HepG2 (cell line): ENCODE measurements around the gene VNN1. TPM values are rescaled to one million over a fixed set of nuclear protein-coding genes. Genes with fewer than 3 reads are reported as not detected.

ENCODE experiments used
- ATAC-seq: fragments of 200-7000 bp; cut with Tn5 transposase; 3 replicates; pipeline ENCODE4 v1.9.1; 2020; ENCODE audit warnings: mild to moderate bottlenecking, moderate library complexity
- BruUV-seq: library from RNA; stranded (reverse); fragments of 400-500 nt; replicated peaks from 2 replicates; lab custom pipeline; 2021; lab: Mats Ljungman, UMichigan
- CTCF ChIA-PET: fragments of 300-600 bp; formaldehyde crosslinking; extraction: SDS; loops from one replicate; lab custom pipeline; 2021; ENCODE audit warnings: low total read pairs, inconsistent platforms, low intra/inter-chr PET ratio; lab: Yijun Ruan, JAX
- POLR2A ChIA-PET: fragments of 350-600 bp; sonication (Branson Sonifier 250); formaldehyde crosslinking; loops from one replicate; lab custom pipeline; 2020; ENCODE audit warnings: antibody characterized with exemption, inconsistent platforms; lab: Yijun Ruan, JAX
- DNase-seq: peaks from one replicate; pipeline ENCODE4 v3.0.0-alpha.2; 2015; ENCODE audit warnings: low spot score
- FAIRE-seq: peaks from 3 replicates; lab custom pipeline; 2011; peaks lifted over from hg19 to GRCh38; lab: Jason Lieb, UNC
- H2AFZ ChIP-seq: one replicate; pipeline ENCODE4 v1.6.1; 2011; ENCODE audit warnings: low read length, inconsistent platforms
- H3K27ac ChIP-seq: fragments of 300-600 bp; 3 replicates; pipeline ENCODE4 v1.8.0; 2011; ENCODE audit warnings: mixed run types, mild to moderate bottlenecking, mixed read lengths, low read length, inconsistent platforms; ENCODE audit not compliant: insufficient read depth; ENCODE audit errors: extremely low read length
- H3K27me3 ChIP-seq, 2 experiments: fragments of 200-600 bp in 1 of 2; 2 replicates in 1 of 2; 3 replicates in 1 of 2; pipeline versions ENCODE4 v1.6.0 to v1.8.0; 2011; ENCODE audit warnings: low read length in 2 of 2, mild to moderate bottlenecking in 2 of 2, moderate library complexity in 2 of 2, inconsistent platforms in 1 of 2; ENCODE audit not compliant: insufficient read depth in 2 of 2, control insufficient read depth in 1 of 2
- H3K36me3 ChIP-seq, 2 experiments: fragments of 200-600 bp in 1 of 2; replicated peaks in 1 of 2; 2 replicates in 1 of 2; 3 replicates in 1 of 2; pipeline versions ENCODE4 v1.5.1 to v1.8.0; 2011; ENCODE audit warnings: low read length in 2 of 2, inconsistent platforms in 1 of 2; ENCODE audit not compliant: insufficient read depth in 2 of 2, control insufficient read depth in 1 of 2
- H3K4me1 ChIP-seq: 2 replicates; pipeline ENCODE4 v1.5.1; 2012; ENCODE audit warnings: low read length, inconsistent platforms; ENCODE audit not compliant: insufficient read depth
- H3K4me2 ChIP-seq: 2 replicates; pipeline ENCODE4 v1.6.0; 2011; ENCODE audit warnings: low read depth, low read length, inconsistent platforms
- H3K4me3 ChIP-seq, 3 experiments: fragments of 200-600 bp in 1 of 3; sonication (generic), shearing (Covaris generic) in 1 of 3; replicated peaks in 1 of 3; 2 replicates each; pipeline ENCODE4 v1.5.1; 2011 to 2016; ENCODE audit warnings: low read length in 3 of 3, inconsistent platforms in 2 of 3, low read depth in 2 of 3, mild to moderate bottlenecking in 2 of 3, control low read depth in 1 of 3, mixed read lengths in 1 of 3; ENCODE audit not compliant: insufficient read depth in 1 of 3
- H3K79me2 ChIP-seq: one replicate; pipeline ENCODE4 v1.6.1; 2011; ENCODE audit warnings: low read length, inconsistent platforms; ENCODE audit not compliant: insufficient read depth
- H3K9ac ChIP-seq: 2 replicates; pipeline ENCODE4 v1.6.0; 2011; ENCODE audit warnings: mild to moderate bottlenecking, low read depth, low read length, inconsistent platforms; ENCODE audit not compliant: insufficient read depth
- H3K9me3 ChIP-seq: 2 replicates; pipeline ENCODE4 v1.5.1; 2012; ENCODE audit warnings: mild to moderate bottlenecking, low read length
- H4K20me1 ChIP-seq: 2 replicates; pipeline ENCODE4 v1.6.0; 2011; ENCODE audit warnings: inconsistent platforms, mild to moderate bottlenecking, low read length, moderate library complexity; ENCODE audit not compliant: insufficient read depth
- ATF7 ChIP-seq, 2 experiments: fragments of 450-650 bp in 1 of 2; sonication (generic) in 1 of 2; formaldehyde crosslinking in 1 of 2; IDR thresholded peaks; 2 replicates each; pipeline versions ENCODE4 v1.4.0 to v1.6.1; 2016 to 2020; ENCODE audit warnings: antibody characterized with exemption in 1 of 2, mild to moderate bottlenecking in 1 of 2, missing genetic modification reagents in 1 of 2
- ELF1 ChIP-seq: sonication (generic); formaldehyde crosslinking; IDR thresholded peaks from 2 replicates; pipeline ENCODE4 v1.4.0; 2020; ENCODE audit warnings: missing genetic modification reagents
- HNRNPL ChIP-seq: fragments of 200-400 bp; formaldehyde crosslinking; IDR thresholded peaks from 2 replicates; pipeline ENCODE4 v1.6.1; 2017; ENCODE audit warnings: mild to moderate bottlenecking, low read depth, low read length
- KLF16 ChIP-seq, 2 experiments: sonication (generic) in 1 of 2; formaldehyde crosslinking in 1 of 2; IDR thresholded peaks; 2 replicates each; pipeline versions ENCODE4 v1.6.1 to v1.8.0; 2016 to 2023; ENCODE audit warnings: missing genetic modification reagents in 2 of 2, missing compliant biosample characterization in 1 of 2
- NCOR1 ChIP-seq: fragments of 200-600 bp; sonication (generic); IDR thresholded peaks from 2 replicates; pipeline ENCODE4 v1.7.0; 2017; ENCODE audit warnings: antibody characterized with exemption, low read length, borderline replicate concordance
- U2AF1 ChIP-seq: fragments of 200-400 bp; formaldehyde crosslinking; optimal IDR thresholded peaks from 2 replicates; pipeline ENCODE3; 2017; ENCODE audit warnings: mild to moderate bottlenecking, low read depth, low read length
- ZNF138 ChIP-seq: sonication (generic); formaldehyde crosslinking; IDR thresholded peaks from 2 replicates; pipeline ENCODE4 v1.5.0; 2020; ENCODE audit warnings: mild to moderate bottlenecking, low read depth, missing genetic modification reagents
- ZNF317 ChIP-seq: sonication (generic); formaldehyde crosslinking; IDR thresholded peaks from 2 replicates; pipeline ENCODE4 v1.5.0; 2020; ENCODE audit warnings: mild to moderate bottlenecking, missing genetic modification reagents
- ZNF512 ChIP-seq: sonication (generic); formaldehyde crosslinking; IDR thresholded peaks from 2 replicates; pipeline ENCODE4 v1.4.0; 2020; ENCODE audit warnings: mild to moderate bottlenecking, missing genetic modification reagents
- ZNF678 ChIP-seq: sonication (generic); formaldehyde crosslinking; IDR thresholded peaks from 2 replicates; pipeline ENCODE4 v1.4.0; 2020; ENCODE audit warnings: mild to moderate bottlenecking, missing genetic modification reagents
- WGBS: methylation state at CpG from one replicate; pipeline ENCODE4 v1.1.6; 2017; ENCODE audit warnings: low lambda C conversion rate; 5-methylcytosine and 5-hydroxymethylcytosine counted together
- in situ Hi-C: cut with HindIII; loops from 2 replicates; pipeline ENCODE4 v1.10.0; 2017; ENCODE audit warnings: low pct_unique_long_range_greater_than_20kb; ENCODE audit not compliant: extremely low pct_ligation_motif_present
- intact Hi-C: fragments of 100-400 bp; cut with micrococcal nuclease; formaldehyde crosslinking; loops from one replicate; pipeline ENCODE4 v1.10.0; 2022; ENCODE audit not compliant: unreplicated experiment
- polyA plus RNA-seq, 8 experiments: library from polyadenylated mRNA; depleted of rRNA in 3 of 8; stranded (reverse) in 7 of 8; unstranded in 1 of 8; fragments of >200 nt; fragmentation: Illumina TruSeq in 4 of 8; extraction: Trizol in 4 of 8; gene quantifications; 2 replicates each; pipeline versions ENCODE4 v1.2.1 to v1.2.3, GENCODE V29; 2011 to 2016; ENCODE audit warnings: low read depth in 4 of 8, missing spikeins in 1 of 8, mixed read lengths in 1 of 8; ENCODE audit not compliant: insufficient read depth in 1 of 8
- total RNA-seq, 5 experiments: library from RNA; depleted of rRNA; stranded (reverse); fragments of >200 nt; fragmentation: Illumina TruSeq; extraction: Trizol; gene quantifications; 2 replicates each; pipeline ENCODE4 v1.2.3, GENCODE V29; 2016; ENCODE audit warnings: low read depth in 1 of 5
- TF ChIP-seq, protein P1 (sequence below): sonication (generic); formaldehyde crosslinking; IDR thresholded peaks from 2 replicates; pipeline ENCODE4 v1.8.1; 2023; ENCODE audit warnings: mild to moderate bottlenecking, inconsistent platforms, moderate library complexity, missing genetic modification reagents, borderline replicate concordance
- TF ChIP-seq, protein P2 (sequence below): sonication (generic); formaldehyde crosslinking; IDR thresholded peaks from 2 replicates; pipeline ENCODE4 v1.5.1; 2020; ENCODE audit warnings: mild to moderate bottlenecking, missing genetic modification reagents, borderline replicate concordance

Gene VNN1
- total and polyA plus RNA-seq, 2 of the 13 experiments (the other 11 are each of a cell fraction or from before 2014, with no cell fraction given): 0.62 to 4.0 TPM

DNA sequence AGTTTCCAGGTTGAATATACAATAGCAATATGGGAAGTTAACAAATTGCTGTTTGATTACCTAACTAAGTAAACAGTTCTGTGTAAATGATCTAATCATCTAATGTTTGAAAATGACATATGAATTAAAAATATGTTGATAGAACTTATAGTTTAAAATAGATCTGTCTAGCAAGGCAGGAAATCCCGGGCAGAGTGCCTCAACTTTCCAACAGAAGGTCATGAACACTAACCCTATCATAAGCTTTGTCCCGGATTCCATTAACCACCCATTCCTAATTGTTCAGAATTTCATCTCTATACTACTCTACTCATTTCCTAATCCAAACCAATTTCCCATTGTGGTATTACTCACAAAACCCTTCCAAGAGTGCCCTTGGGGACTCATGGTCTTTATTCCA lies 65.0 kb downstream of the VNN1 start:
- H3K27me3 ChIP-seq: 0 out of 5 replicates have a peak, but pooled peaks cover 0 to 4% of the 10 kb centered on the region in 2 experiments
- no peaks in the 10 kb centered on the region for H4K20me1 ChIP-seq
- no peak for ATAC-seq
- BruUV-seq: no TSS peak
- H3K79me2 ChIP-seq: no peaks in the 10 kb centered on the region
- H3K9ac ChIP-seq: no peak overlapping the region
- intact Hi-C loops: no loop called here
- FAIRE-seq: no peak
- ChIA-PET CTCF (no interaction called here), POLR2A (no interaction called here)
- no peak overlapping the region for H3K27ac ChIP-seq
- 24% methylated on average over 2 of the region's 2 CpGs for WGBS
- no peak overlapping the region for H3K4me2 ChIP-seq
- no peak for DNase-seq
- H3K36me3 ChIP-seq: no peaks in the 10 kb centered on the region
- no peak overlapping the region for H2AFZ ChIP-seq
- no peak overlapping the region for H3K4me3 ChIP-seq
- H3K4me1 ChIP-seq: no peaks in the 10 kb centered on the region
- in situ Hi-C loops: no loop called here
- H3K9me3 ChIP-seq: no peaks in the 10 kb centered on the region
- TF ChIP-seq KLF16 (CRISPR knock-in tag; IDR thresholded peaks at IDR 0.05) (no peak), ZNF512 (CRISPR knock-in tag) (no peak), NCOR1 (no peak), U2AF1 (no peak), ELF1 (CRISPR knock-in tag) (no peak), ZNF138 (CRISPR knock-in tag) (no peak), ZNF678 (CRISPR knock-in tag) (no peak), HNRNPL (no peak), ZNF317 (CRISPR knock-in tag) (no peak), ATF7 (IDR thresholded peaks at IDR 0.05) (no peak), ATF7 (CRISPR knock-in tag; IDR thresholded peaks at IDR 0.05) (no peak)
- TF ChIP-seq, protein P1, sequence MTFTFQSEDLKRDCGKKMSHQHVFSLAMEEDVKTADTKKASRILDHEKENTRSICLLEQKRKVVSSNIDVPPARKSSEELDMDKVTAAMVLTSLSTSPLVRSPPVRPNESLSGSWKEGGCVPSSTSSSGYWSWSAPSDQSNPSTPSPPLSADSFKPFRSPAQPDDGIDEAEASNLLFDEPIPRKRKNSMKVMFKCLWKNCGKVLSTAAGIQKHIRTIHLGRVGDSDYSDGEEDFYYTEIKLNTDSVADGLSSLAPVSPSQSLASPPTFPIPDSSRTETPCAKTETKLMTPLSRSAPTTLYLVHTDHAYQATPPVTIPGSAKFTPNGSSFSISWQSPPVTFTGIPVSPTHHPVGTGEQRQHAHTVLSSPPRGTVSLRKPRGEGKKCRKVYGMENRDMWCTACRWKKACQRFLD (CRISPR knock-in tag): no peak
- TF ChIP-seq, protein P2, sequence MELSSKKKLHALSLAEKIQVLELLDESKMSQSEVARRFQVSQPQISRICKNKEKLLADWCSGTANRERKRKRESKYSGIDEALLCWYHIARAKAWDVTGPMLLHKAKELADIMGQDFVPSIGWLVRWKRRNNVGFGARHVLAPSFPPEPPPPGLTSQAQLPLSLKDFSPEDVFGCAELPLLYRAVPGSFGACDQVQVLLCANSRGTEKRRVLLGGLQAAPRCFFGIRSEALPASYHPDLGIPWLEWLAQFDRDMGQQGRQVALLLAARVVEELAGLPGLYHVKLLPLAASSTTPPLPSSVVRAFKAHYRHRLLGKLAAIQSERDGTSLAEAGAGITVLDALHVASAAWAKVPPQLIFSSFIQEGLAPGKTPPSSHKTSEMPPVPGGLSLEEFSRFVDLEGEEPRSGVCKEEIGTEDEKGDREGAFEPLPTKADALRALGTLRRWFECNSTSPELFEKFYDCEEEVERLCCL (CRISPR knock-in tag): no peak
